Tibial nerve (tissue), 4 donors: ENCODE data around the gene ERV3-1.

Experiments used
- CTCF ChIP-seq, 5 experiments: fragments of 200-600 bp in 3 of 5; fragments of 450-650 bp in 2 of 5; sonication (generic) in 3 of 5; IDR thresholded peaks; one replicate each; pipeline ENCODE4 v1.5.1; 2016 to 2019; ENCODE audit warnings: antibody characterized with exemption in 5 of 5, mild to moderate bottlenecking in 3 of 5, moderate library complexity in 2 of 5
- EP300 ChIP-seq, 2 donors: sonication (generic); formaldehyde crosslinking; IDR thresholded peaks; one replicate each; pipeline ENCODE4 v1.6.1; 2017; ENCODE audit warnings: antibody characterized with exemption in 2 of 2, mild to moderate bottlenecking in 1 of 2
- POLR2A ChIP-seq, 2 donors: fragments of 450-650 bp; IDR thresholded peaks; one replicate each; pipeline ENCODE4 v1.6.1; 2017; ENCODE audit warnings: antibody characterized with exemption in 2 of 2, mild to moderate bottlenecking in 2 of 2, moderate library complexity in 2 of 2

GRCh38 chr7:64998865-64999164 lies 7.7 kb downstream of the ERV3-1 start:
- no peak for TF ChIP-seq CTCF (IDR thresholded peaks at IDR 0.05)
- TF ChIP-seq POLR2A (IDR thresholded peaks at IDR 0.05): no peak
- TF ChIP-seq EP300 (IDR thresholded peaks at IDR 0.05): no peak
